ENCODE measurements around the gene TCF7L1.

GRCh38 chr2:85221067-85221691, 88.0 kb downstream of the TCF7L1 start:
- TF ChIP-seq CTCF (conservative IDR thresholded peaks at IDR 0.05; ENCODE audit: low read length) (no peak), EZH2phosphoT487 (IDR thresholded peaks at IDR 0.05; ENCODE audit: borderline replicate concordance) (no peak)
